Right atrium auricular region (tissue), 2 donors: ENCODE data around the gene TK1. TPM values are rescaled to one million over a fixed set of nuclear protein-coding genes. Genes with fewer than 3 reads are reported as not detected.
"Not testable (repeated sequence)": the region's sequence is repeated elsewhere in the genome, so short reads cannot be mapped to it uniquely, and the experiment has no call there.

Source experiments
- DNase-seq: peaks from one replicate; pipeline ENCODE4 v3.0.0-alpha.2; 2019; ENCODE audit warnings: low spot score
- H3K27ac ChIP-seq, 2 donors: fragments of 200-600 bp; sonication (generic); 1 replicate in 1 of 2; 2 replicates in 1 of 2; pipeline ENCODE4 v1.5.1; 2016 to 2019
- H3K27me3 ChIP-seq, 2 donors: fragments of 200-600 bp; sonication (generic); one replicate each; pipeline versions ENCODE4 v1.5.1 to v1.6.0; 2017 to 2019
- H3K36me3 ChIP-seq: fragments of 200-600 bp; sonication (generic); one replicate; pipeline ENCODE4 v1.5.1; 2016
- H3K4me1 ChIP-seq, 2 donors: fragments of 200-600 bp; sonication (generic); one replicate each; pipeline versions ENCODE4 v1.5.1 to v1.6.0; 2017 to 2019
- H3K4me3 ChIP-seq, 2 donors: fragments of 200-600 bp; sonication (generic); 1 replicate in 1 of 2; 2 replicates in 1 of 2; pipeline ENCODE4 v1.5.1; 2017 to 2019; ENCODE audit warnings: mild to moderate bottlenecking in 1 of 2, moderate library complexity in 1 of 2
- H3K9me3 ChIP-seq, 2 donors: fragments of 200-600 bp; sonication (generic); one replicate each; pipeline ENCODE4 v1.5.1; 2019
- CTCF ChIP-seq, 2 donors: fragments of 200-600 bp; sonication (generic); IDR thresholded peaks; one replicate each; pipeline ENCODE4 v1.5.1; 2019; ENCODE audit warnings: antibody characterized with exemption in 2 of 2
- total RNA-seq, 2 donors: library from RNA; depleted of rRNA; stranded (reverse); fragments of >200 nt; gene quantifications; one replicate each; pipeline ENCODE4 v1.1.0, GENCODE V29; 2016

TK1 gene
- total RNA-seq, 2 donors from 2014 or later: 2.2 TPM

DNA sequence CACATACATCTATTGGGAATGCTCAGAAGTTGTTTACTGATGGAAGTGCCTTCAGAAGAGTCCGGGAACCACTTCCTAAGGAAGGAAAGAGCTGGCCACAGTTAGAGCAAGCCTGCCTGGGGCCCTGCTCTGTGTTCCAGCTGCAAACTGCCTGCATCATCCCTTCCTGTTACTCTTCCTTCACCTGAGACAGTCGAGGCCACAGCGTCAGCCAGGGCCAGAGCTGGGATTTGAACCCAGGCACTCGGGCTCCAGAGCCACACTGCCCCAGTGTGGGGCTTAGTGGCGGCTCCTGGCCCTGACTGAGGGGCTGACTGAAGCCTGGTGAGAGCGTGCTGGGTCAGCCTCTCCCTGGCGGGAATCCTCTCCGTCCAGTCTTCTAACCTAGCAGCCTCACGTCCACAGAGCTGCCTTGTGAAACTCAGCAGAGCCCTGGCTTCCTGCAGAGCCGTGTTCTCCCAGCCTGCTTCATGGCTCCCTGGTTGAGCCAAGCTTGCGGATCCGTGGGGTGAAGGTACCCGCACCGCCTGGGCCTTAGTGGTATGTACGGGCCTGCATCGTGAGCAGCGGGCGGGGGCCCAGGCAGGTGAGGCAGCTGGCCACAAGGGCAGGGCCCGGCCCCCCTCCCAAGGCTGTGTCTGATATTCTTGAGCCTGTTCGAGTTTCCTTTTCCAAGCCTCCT lies 45.3 kb downstream of the TK1 start:
- Histone ChIP-seq H3K36me3 (no peaks in the 10 kb centered on the region), H3K27me3 (no peaks in the 10 kb centered on the region), H3K4me1 (peaks cover 0 to 33% of the 10 kb centered on the region in 2 donors), H3K4me3 (no peak overlapping the region), H3K27ac (no peak overlapping the region), H3K9me3 (no peaks in the 10 kb centered on the region)
- TF ChIP-seq CTCF (IDR thresholded peaks at IDR 0.05): no peak
- no peak for DNase-seq

- Histone ChIP-seq H3K4me1 (peaks cover 0 to 29% of the 10 kb centered on the region in 2 donors), H3K9me3 (no peaks in the 10 kb centered on the region), H3K27me3 (no peaks in the 10 kb centered on the region), H3K36me3 (no peaks in the 10 kb centered on the region), H3K4me3 (peak overlapping the region in 1 of 2 donors; percentile 28), H3K27ac (peak overlapping the region in 1 of 2 donors; percentile 22)
- TF ChIP-seq CTCF (IDR thresholded peaks at IDR 0.05): no peak
- peak; percentile 90 for DNase-seq
Observed at GRCh38 chr17:78140169-78141051, 46.4 kb downstream of the TK1 start.

DNA sequence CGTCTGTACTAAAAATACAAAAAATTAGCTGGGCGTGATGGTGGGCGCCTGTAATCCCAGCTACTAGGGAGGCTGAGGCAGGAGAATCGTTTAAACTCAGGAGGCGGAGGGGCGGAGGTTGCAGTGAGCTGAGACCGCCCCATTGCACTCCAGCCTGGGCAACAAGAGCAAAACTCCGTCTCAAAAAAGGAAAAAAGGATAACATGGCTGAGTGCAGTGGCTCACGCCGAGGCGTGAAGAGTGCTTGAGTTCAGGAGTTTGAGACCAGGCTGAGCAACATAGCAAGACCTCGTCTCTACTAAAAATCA lies 47.0 kb downstream of the TK1 start:
- not testable (repeated sequence) for H3K27ac ChIP-seq

GRCh38 chr17:78138204-78139060 lies 48.4 kb downstream of the TK1 start:
- no peaks in the 10 kb centered on the region for H3K9me3 ChIP-seq
- no peak for DNase-seq
- no peaks in the 10 kb centered on the region for H3K36me3 ChIP-seq
- TF ChIP-seq CTCF (IDR thresholded peaks at IDR 0.05): no peak
- peaks cover 0 to 19% of the 10 kb centered on the region in 2 donors for H3K4me1 ChIP-seq
- H3K4me3 ChIP-seq: no peak overlapping the region
- no peaks in the 10 kb centered on the region for H3K27me3 ChIP-seq
- H3K27ac ChIP-seq: no peak overlapping the region

More for the DNA sequence above, 47.0 kb downstream of the TK1 start:
- DNase-seq, H3K4me3 ChIP-seq, H3K36me3 ChIP-seq, H3K9me3 ChIP-seq, H3K27me3 ChIP-seq: not testable (repeated sequence)
- H3K4me1 ChIP-seq: peaks cover 0 to 24% of the 10 kb centered on the region in 2 donors

GRCh38 chr17:78137392-78138203 lies 49.3 kb downstream of the TK1 start:
- H3K4me3 ChIP-seq: no peak overlapping the region
- no peaks in the 10 kb centered on the region for H3K9me3 ChIP-seq
- H3K27me3 ChIP-seq: no peaks in the 10 kb centered on the region
- no peaks in the 10 kb centered on the region for H3K36me3 ChIP-seq
- no peak for DNase-seq
- H3K27ac ChIP-seq: no peak overlapping the region
- TF ChIP-seq CTCF (IDR thresholded peaks at IDR 0.05): no peak
- H3K4me1 ChIP-seq: peaks cover 0 to 16% of the 10 kb centered on the region in 2 donors
